Mesenteric fat pad (tissue), 1 donor: ENCODE measurements around the gene RRAD. TPM values are rescaled to one million over a fixed set of nuclear protein-coding genes. Genes with fewer than 3 reads are reported as not detected.
"Not testable (repeated sequence)": the region's sequence is repeated elsewhere in the genome, so short reads cannot be mapped to it uniquely, and the experiment has no call there.

Experiments
- DNase-seq: peaks from one replicate; pipeline ENCODE4 v3.0.0-alpha.2; 2020; ENCODE audit warnings: low spot score
- total RNA-seq: library from RNA; stranded (reverse); fragmentation: NEBNext Ultra II Directional; extraction: Animal tissue kit (Norgen Biotek cat#: 25700); gene quantifications from one replicate; pipeline ENCODE4 v1.2.1, GENCODE V29; 2021
- donor health status: DM: yes; HTN: yes; CAD: no.

Gene RRAD
- total RNA-seq, 1 donor from 2014 or later = 3.4 TPM

- no peak for DNase-seq
Observed at GRCh38 chr16:66950971-66951790, 25.8 kb upstream of the RRAD start.

DNA sequence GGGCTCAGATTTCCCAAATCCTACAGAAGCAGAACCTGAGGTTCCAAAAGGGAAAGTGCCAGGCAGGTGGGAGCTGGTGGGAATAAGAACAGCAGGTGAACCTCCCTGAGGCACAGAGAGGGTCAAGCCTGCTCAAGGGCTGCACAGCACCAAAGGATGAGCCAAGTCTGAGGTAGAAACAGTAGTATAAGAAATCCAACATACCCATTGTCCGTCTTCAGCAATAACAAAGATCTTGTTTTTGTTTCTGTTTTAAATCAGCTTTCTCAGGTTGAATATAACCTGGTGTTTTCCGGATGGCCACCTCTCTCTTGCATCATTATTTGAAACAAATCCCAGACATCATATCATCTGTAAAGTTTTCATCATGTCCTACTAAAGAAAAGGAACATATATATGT lies 25.1 kb upstream of the RRAD start:
- no peak for DNase-seq

DNA sequence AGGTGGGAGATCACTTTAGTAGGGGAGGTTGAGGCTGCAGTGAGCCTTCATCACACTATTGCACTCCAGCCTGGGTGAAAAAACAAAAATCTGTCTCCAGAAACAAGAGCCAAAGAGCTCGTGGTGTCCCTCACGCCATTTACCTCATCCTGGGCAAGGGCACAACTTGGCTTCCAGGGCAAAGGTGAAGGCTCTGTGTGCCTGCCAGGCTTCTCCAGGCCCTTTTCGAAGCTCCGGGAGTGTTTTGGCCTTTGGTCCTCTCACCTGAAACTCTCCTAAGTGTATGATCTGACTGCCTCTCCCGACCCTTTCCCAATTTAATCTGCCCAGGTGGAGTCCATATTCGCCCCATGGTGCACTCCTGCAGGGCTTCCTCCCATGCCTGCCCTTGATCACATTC lies 24.1 kb upstream of the RRAD start:
- DNase-seq = no peak

DNA sequence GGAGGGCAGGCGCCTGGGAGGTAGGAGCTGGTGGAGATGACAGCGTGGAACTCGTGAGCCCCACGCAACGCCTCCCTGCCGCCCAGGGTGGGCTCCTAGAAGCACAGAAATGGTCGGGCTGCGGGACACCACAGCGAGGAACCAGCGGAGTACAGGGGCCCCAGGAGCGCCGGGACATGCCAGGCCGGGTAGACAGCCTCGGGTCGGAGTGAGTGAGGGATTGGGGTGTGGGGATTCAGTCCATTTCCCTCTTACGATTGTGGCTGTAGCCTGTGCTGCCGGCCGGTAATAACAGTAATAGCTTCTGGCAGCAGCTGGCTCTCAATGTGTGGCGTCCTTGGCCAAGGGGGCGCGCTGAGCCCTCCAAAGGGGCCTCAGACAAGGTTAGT lies 23.5 kb upstream of the RRAD start:
- no peak for DNase-seq

DNA sequence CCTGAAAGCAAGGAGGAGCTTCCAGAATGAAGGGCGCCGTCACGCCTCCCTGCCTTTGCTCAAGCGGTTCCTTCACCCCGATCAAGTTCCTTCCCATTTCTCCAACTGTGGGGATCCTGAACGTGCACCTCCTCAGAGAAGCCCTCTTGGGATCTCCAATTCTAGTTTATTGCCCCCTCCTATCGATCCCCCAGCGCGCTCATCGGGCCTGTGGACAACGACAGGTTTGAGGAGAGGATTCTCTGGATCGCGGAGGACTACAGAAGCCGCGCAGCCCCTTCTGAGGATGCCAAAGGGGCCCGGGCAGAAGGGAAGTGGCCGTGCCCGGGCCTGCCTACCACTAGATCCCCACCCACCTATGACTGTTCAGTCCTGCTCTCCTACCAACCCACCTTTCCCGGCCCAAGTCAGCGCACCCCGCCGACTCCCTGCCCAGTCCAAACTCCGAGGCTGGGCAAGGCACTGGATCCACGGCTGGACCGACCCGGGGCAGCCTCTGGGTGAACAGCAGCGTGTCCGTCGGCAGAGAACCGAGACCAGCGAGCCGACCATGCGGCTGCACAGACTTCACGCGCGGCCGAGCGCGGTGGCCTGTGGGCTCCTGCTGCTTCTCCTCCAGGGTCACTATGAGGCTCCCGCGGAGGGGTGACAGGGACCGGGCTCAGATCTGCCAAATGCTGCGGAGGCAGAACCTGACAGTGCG lies 22.9 kb upstream of the RRAD start:
- no peak for DNase-seq

DNA sequence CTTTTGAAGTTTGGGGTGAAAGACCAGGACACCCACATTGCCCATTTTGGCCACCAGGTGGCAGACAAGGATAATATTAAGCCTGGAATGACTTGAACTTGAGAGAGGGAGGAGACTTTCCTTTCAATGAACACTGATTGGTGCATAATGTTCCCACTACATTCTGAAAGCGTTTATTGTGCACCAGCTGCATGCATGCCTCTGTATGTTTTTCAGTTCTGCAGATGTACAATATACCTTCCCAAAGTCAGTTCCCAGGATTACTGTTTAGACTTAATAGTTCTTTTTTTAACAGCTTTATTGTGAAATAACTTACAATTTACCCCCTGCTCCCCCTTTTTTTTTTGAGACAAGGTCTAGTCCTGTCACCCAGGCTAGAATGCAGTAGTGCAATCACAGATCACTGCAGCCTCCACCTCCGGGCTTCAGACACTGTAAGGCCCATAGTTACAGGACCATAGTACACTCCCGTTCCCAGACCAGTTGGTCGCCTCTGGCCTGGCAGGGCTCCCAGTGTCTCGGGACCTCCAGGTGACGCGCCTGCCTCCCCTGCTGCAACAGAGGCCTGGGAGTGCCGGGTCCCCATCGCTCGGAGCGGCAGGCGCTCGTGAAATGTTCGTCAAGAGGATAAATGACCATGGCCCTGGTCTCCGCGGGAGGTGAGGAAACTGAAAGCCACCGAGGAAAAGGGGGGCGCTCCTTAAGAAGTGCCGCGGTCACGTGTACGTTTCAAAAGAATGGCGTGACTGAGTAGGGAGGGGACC lies 22.1 kb upstream of the RRAD start:
- no peak for DNase-seq

- no peak for DNase-seq
Observed at GRCh38 chr16:66946974-66947301, 21.6 kb upstream of the RRAD start.

GRCh38 chr16:66946541-66946940 lies 21.2 kb upstream of the RRAD start:
- no peak for DNase-seq

- no peak for DNase-seq
Observed at GRCh38 chr16:66945939-66946338, 20.6 kb upstream of the RRAD start.

DNA sequence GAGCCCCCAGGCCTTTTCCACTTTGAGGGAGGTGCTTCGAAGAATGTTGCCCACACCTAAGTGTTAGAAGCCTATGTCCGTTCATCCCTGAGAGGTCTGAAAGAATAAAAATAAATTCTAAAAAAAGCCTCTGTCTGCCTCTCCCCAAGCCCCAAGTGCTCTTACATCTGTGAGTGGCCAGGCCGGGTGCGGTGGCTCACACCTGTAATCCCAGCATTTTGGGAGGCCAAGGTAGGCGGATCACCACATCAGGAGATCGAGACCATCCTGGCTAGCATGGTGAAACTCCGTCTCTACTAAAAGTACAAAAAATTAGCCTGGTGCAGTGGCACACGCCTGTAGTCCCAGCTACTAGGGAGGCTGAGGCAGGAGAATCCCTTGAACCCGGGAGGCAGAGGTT lies 19.6 kb upstream of the RRAD start:
- DNase-seq = not testable (repeated sequence)

DNA sequence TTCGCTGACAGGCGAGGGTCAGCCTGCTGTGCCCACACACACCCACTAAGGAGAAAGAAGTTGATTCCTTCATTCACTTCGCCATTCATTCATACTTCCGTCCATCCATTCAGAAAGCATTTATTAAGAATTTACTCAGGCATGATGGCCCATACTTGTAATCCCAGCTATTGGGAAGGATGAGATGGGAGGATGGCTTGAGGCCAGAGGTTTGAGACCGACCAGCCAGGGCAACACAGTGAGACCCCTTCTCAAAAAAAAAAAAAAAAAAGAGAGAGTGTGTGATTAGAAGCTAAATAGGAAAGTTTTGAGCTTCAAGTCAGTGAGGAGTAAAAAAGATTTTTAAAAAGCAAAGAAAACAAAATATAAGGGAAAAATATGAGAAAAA lies 18.7 kb upstream of the RRAD start:
- DNase-seq = no peak

GRCh38 chr16:66943426-66944053 lies 18.2 kb upstream of the RRAD start:
- no peak for DNase-seq

GRCh38 chr16:66942981-66943380 lies 17.6 kb upstream of the RRAD start:
- DNase-seq = no peak

GRCh38 chr16:66940236-66940635 lies 14.9 kb upstream of the RRAD start:
- no peak for DNase-seq

- DNase-seq = no peak
Observed at GRCh38 chr16:66939366-66939765, 14.0 kb upstream of the RRAD start.

DNA sequence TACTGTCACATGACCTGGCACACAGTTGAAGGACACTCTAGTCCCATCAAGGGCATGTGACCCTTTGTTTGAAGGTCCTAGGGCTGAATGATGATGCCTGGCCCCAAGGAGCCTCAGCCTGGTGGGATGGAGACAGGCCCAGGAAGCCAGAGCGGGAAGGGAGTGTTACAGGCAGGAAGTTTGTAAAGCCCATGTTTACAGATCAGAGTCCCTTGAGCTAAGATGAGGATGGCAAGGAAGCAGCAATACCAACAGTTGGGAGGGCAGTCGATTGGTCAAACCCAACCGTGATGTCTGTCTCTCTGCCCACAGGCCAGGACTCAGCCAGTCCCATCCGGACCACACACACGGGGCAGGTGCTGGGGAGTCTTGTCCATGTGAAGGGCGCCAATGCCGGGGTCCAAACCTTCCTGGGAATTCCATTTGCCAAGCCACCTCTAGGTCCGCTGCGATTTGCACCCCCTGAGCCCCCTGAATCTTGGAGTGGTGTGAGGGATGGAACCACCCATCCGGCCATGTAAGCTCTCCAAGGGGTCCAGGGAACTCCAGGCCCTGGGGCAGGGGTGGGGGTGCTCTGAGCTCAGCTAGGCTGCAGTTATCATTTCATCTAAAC lies 12.5 kb upstream of the RRAD start:
- DNase-seq = no peak

- no peak for DNase-seq
Observed at GRCh38 chr16:66936889-66937554, 11.7 kb upstream of the RRAD start.

GRCh38 chr16:66936462-66936861 lies 11.1 kb upstream of the RRAD start:
- no peak for DNase-seq

DNA sequence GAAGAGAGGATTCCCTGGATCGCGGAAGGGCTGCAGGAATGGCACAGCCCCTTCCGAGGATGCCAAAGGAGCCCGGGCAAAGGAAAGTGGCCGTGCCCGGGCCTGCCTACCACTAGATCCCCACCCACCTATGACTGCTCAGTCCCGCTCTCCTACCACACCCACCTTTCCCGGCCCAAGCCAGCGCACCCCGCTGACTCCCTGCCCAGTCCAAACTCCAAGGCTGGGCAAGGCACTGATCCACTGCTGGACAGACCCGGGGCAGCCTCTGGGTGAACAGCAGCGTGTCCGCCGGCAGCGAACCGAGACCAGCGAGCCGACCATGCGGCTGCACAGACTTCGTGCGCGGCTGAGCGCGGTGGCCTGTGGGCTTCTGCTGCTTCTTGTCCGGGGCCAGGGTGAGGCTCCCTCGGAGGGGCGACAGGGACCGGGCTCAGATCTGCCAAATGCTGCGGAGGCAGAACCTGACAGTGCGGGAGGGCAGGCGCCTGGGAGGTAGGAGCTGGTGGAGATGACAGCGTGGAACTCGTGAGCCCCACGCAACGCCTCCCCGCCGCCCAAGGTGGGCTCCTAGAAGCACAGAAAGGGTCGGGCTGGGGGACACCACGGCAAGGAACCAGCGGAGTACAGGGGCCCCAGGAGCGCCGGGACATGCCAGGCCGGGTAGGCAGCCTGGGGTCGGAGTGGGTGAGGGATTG lies 10.1 kb upstream of the RRAD start, which contains the start of gene CES2:
TSS of gene CES2 (plus strand) at position 203 of the 698 bp plus-strand sequence. CDS start at position 323, 120 bp downstream.
- DNase-seq = no peak

DNA sequence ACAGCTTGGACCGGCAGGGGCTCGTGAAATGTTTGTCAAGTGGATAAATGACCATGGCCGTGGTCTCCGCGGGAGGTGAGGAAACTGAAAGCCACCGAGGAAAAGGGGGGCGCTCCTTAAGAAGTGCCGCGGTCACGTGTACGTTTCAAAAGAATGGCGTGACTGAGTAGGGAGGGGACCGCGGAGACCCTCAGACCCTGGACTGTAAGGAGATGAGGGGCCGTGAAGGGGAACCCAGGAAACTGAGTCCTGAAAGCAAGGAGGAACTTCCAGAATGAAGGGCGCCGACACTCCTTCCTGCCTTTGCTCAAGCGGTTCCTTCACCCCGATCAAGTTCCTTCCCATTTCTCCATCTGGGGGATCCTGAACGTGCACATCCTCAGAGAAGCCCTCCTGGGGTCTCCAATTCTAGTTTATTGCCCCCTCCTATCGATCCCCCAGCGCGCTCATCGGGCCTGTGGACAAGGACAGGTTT lies 9.5 kb upstream of the RRAD start:
- not testable (repeated sequence) for DNase-seq
